Eye (tissue), 1 donor: ENCODE results near the gene CCDC157.
A peak's percentile ranks its signal among the peaks of the same experiment; 100 is the strongest.
"Not testable (repeated sequence)": the region's sequence is repeated elsewhere in the genome, so short reads cannot be mapped to it uniquely, and the experiment has no call there.

ENCODE experiments used
- DNase-seq: peaks from one replicate; pipeline ENCODE4 v3.0.0-alpha.2; 2015

Gene CCDC157

DNA sequence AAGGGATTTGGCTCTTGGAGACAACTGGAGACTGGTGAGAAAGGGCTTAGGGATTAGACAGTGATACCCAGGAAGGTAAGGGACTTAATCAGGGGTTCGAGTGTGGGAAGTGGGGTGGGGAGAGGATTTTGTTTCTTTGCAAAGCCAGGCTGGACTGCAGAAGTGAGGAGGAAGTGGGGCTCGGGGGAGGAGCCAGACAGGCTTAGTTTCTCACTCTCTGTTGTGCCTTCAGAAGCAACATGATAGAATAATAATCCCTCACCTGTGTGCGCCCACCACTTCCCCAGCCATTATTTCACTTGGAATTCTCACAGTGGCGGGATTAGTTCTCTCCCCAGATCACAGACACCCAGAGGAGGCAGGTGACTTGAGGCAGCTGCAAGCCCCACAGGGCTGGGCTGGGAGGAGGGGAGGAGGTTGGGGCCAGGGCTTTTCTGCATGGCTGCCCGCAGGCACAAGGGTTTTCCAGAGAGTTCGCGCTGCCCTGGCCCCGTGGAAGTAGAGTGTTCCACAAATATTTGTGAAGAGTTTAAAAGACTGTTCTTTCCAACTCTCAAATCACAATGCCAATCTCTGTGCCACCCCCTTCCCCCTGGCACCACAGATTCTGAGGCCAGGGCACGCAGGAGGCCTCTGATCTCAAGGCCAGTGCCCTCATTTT lies 36.0 kb downstream of the CCDC157 start:
- DNase-seq: peak; percentile 53

GRCh38 chr22:30393322-30393680 lies 36.5 kb downstream of the CCDC157 start:
- no peak for DNase-seq

- DNase-seq: no peak
Observed at GRCh38 chr22:30393885-30394284, 37.1 kb downstream of the CCDC157 start.

GRCh38 chr22:30396871-30397655 lies 40.3 kb downstream of the CCDC157 start, which contains the start of gene SEC14L2:
Gene SEC14L2 (plus strand): TSS chr22:30397018. CDS start chr22:30397117, 99 bp downstream.
- peak; percentile 73 for DNase-seq

GRCh38 chr22:30397656-30398635 lies 41.1 kb downstream of the CCDC157 start:
- DNase-seq: no peak

DNA sequence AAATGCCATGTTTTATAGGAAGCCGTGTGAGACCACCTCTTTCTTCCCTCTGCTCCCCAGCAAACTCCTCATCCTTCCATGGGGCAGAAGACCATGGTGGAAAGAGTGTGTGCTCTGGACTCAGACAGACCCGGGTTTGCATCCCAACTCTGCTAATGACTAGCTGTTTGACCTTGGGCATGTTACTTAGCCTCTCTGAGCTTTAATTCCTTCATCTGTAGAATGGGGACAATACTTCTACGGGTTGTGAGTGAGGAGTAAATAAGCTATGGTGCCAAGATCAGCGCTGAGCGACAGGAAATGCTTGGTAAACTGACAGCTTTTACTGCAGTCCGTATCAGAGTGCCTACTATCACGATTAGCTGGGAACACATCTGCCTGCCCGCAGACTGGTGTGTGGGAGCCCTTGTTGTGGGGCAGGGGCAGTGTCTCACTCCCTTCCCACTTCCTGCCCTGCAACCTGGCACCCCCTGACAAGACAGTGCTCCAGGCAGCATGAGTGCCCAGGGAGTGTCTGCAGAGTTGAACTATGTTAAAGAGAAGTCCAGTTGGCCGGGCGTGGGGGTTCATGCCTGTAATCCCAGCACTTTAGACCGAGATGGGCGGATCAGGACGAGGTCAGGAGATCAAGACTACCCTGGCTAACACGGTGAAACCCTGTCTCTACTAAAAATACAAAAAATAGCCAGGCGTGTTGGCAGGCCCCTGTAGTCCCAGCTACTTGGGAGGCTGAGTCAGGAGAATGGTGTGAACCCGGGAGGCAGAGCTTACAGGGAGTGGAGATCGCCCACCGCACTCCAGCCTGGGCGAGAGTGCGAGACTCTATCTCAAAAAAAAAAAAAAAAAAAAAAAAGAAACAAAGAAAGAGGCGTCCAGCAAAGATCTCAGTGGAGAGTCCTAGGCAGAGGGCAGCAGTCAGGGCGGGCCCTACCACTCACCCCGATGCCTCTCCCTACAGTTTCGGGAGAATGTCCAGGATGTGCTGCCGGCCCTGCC lies 42.2 kb downstream of the CCDC157 start:
- no peak for DNase-seq

GRCh38 chr22:30399718-30400117 lies 42.9 kb downstream of the CCDC157 start:
- no peak for DNase-seq

DNA sequence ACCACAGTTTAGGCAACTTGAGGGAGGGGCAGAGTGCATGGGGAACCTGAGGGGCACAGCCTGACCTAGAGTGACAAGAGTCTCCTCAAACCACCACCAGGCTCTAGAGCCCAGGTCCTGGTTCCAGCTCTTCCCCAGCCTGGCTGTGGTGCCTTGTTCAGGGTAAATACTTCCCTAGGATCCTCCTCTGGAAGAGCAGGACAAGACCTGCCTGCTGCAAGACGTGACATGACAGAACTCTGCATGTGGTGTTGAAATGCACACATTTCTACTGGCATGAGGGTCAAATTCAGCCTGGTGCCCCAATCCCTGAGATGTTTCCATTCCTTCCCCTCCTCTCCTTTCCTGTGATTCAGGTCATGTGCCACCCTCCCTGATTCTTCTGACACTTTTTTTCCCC lies 43.4 kb downstream of the CCDC157 start:
- no peak for DNase-seq

DNA sequence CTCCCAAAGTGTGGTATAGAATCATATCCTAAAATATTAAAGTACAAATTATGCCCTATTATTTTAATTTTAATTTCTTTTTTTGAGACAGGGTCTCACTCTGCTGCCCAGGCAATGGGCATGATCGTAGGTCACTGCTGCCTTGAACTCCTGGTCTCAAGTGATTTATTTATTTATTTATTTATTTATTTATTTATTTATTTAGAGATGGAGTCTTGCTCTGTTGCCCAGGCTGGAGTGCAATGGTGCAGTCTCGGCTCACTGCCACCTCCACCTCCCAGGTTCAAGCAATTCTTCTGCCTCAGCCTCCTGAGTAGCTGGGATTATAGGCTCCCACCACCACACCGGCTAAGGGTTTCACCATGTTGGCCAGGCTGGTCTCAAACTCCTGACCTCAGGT lies 44.2 kb downstream of the CCDC157 start:
- DNase-seq: not testable (repeated sequence)

- DNase-seq: no peak
Observed at GRCh38 chr22:30402028-30402765, 45.4 kb downstream of the CCDC157 start.

DNA sequence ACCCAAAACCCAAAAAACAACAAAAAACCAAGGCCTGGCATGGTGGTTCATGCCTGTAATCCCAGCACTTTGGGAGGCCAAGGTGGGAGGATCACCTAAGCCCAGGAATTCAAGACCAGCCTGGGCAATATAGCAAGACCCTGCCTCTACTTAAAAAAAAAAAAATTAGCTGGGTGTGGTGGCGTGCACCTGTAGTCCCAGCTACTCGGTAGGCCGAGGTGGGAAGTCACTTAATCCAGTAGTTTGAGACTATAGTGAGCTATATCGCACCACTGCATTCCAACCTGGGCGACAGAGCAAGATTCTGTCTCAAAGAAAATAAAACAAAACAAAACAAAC lies 45.9 kb downstream of the CCDC157 start:
- not testable (repeated sequence) for DNase-seq

DNA sequence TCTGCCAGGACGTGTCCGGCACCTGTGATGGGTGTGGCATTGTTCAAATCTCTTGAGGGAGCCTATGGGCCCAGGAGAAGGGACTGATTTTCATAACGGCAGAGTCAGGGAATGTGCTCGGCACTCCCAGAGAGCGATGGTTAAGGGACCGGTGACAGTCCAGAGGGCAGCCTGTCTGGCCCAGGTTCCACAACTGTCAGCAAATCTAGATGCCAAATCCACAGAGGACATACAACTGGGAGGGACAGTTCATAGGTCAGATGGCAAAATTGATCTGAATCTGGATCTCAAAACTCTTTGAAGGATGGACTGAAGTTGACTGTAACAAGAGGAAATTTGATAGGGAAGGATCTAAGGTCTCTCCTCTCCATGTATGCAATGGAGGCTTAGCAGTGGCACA lies 47.5 kb downstream of the CCDC157 start:
- DNase-seq: no peak

DNA sequence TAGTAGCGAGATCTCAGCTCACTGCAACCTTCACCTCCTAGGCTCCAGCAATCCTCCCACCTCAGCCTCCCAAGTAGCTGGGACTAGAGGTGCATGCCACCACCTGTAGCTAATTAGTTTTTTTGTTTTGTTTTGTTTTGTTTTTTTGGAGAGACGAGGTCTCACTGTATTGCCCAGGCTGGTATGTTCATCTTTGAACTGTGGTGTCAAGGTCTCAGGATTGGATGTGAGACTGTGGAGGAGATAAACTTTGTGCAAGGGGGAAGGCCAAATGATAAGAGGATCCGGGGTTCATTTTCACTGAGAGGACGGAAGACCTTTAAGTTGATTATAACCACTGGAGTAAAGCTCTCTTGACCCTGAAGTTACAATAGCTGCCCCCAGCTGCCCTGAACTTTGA lies 48.9 kb downstream of the CCDC157 start:
- DNase-seq: no peak

GRCh38 chr22:30406400-30406799 lies 49.6 kb downstream of the CCDC157 start:
- no peak for DNase-seq

DNA sequence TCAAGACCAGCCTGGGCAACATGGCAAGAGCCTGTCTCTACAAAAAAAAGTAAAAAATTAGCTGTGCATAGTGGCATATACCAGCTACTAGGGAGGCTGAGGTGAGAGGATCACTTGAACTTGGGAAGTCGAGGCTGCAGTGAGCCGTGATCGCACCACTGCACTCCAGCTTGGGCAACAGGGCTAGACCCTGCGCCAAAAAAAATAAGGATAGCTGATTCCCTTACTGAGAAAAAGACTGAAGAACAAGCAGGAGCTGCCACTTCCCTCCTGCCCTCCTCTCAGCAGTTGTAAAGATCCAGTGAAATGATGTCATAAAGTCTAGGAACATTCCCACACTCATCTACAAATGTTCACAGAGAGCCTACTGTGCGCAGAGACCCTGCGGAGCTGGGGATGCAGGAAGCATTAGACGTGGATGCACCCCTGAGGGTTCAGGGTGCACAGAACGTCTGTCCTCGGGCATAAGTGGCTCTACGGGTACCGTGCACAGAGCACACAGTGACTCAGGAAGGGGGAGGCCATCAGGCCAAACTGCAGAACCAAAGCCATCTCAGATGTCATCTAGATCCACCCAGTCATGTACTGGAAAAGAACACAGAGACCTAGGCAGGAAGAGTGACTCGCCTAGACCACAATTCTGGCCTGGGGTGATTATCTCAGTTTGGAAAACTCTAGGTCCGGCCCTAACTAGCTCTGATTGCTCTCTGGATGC lies 51.7 kb downstream of the CCDC157 start:
- DNase-seq: no peak

GRCh38 chr22:30411780-30412179 lies 55.0 kb downstream of the CCDC157 start:
- no peak for DNase-seq

- DNase-seq: no peak
Observed at GRCh38 chr22:30413001-30413400, 56.2 kb downstream of the CCDC157 start.

DNA sequence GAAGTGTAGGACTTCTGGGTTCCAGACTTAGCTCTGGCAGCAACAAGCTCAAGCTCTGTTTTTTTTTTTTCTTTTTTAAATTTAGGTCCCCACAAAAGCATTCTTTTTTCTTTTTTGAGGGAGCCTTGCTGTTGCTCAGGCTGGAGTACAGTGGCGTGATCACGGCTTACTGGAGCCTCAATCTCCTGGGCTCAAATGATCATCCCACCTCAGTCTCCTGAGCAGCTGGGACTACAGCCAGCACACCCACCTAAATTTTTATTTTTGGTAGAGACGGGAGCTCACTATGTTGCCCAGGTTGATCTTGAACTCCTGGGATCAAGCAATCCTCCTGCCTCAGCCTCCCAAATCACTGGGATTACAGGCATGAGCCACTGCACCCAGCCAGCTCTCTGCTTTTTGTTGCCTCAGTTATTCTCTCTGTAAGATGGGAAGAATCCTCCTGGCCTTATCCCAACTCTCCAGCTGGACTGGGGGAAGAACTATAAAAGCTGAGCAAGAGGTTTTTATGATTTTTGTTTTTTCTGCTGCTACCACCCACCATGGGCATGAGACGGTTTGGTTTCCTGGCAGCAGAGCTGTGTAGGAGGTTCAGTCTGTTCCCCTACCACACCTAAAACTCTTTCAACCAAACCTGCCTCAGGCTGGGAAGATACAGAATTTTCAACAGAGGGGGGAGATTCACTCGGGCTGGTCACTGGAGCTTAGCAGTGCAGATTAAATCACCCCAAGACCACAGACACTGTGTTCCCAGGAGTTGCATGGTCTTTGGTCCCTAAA lies 57.1 kb downstream of the CCDC157 start:
- no peak for DNase-seq

DNA sequence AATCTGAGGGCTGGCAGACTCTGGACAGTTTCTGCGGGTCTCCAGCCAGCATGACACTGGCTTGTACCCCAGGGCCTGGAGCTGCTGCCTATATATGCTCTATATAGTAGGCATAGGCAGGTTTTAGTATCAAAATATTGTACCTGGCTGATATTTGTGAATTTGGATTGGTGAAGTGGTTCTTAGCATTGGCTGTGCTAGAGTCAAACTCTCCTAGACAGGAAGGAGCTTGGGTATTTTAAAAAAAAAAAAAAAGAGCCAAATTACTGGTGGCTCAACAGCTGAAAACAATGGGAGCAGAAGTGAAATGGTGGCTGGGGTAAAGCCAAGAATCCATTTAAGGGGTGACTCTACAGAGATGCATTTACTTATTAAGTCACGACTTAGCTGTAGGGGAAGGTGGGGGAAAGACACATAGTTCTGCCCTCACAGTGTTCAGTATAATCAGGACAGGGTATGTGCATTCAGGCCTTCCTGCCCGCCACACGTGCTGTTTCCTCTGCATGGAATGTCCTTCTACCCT lies 57.8 kb downstream of the CCDC157 start:
- DNase-seq: no peak

GRCh38 chr22:30416403-30416802 lies 59.6 kb downstream of the CCDC157 start:
- no peak for DNase-seq
